ENCODE measurements around the gene RNF151.
"Not testable (repeated sequence)": the region's sequence is repeated elsewhere in the genome, so short reads cannot be mapped to it uniquely, and the experiment has no call there.

RNF151 gene, protein sequence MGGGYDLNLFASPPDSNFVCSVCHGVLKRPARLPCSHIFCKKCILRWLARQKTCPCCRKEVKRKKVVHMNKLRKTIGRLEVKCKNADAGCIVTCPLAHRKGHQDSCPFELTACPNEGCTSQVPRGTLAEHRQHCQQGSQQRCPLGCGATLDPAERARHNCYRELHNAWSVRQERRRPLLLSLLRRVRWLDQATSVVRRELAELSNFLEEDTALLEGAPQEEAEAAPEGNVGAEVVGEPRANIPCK

GRCh38 chr16:1966460-1966859, at the start of gene RNF151:
RNF151 (plus strand) TSS chr16:1966856; CDS start chr16:1966882, 26 bp downstream.
- DNase-seq, result no peak

- DNase-seq, result no peak
Measured at GRCh38 chr16:1917056-1917664, 49.5 kb upstream of the RNF151 start.

DNA sequence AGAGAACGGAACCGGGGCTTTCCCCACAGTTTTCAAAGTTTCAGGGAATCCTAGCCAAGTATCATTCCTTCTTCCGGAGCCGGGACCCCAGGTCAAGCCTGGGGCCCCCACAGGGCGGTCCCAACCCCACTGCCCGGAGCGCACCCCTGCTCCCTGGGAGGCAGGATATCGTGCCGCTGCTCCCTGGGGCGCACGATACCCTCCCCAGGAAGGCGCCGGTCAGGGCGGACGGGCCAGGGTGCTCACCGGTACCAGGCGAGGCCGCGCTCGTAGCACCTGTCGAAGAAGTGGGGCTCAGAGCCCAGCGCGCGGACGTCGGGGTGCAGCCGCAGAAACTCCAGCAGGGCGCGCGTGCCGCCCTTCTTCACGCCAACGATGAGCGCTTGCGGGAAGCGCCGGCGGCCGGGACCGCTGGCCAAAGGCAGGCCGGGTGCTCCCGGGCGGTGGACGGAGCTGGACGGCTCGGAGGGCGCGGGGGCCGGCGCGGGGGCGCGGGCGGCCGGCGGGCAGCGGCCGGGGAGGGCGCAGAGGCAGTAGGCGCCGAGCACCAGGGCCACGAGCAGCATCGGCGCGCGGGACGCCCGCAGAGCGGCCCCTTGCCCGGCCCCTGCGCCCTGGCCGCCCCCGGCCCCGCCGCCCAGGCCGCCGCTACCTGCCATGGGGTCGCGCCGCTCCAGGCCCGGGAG, 48.8 kb upstream of the RNF151 start:
- DNase-seq, result no peak

DNA sequence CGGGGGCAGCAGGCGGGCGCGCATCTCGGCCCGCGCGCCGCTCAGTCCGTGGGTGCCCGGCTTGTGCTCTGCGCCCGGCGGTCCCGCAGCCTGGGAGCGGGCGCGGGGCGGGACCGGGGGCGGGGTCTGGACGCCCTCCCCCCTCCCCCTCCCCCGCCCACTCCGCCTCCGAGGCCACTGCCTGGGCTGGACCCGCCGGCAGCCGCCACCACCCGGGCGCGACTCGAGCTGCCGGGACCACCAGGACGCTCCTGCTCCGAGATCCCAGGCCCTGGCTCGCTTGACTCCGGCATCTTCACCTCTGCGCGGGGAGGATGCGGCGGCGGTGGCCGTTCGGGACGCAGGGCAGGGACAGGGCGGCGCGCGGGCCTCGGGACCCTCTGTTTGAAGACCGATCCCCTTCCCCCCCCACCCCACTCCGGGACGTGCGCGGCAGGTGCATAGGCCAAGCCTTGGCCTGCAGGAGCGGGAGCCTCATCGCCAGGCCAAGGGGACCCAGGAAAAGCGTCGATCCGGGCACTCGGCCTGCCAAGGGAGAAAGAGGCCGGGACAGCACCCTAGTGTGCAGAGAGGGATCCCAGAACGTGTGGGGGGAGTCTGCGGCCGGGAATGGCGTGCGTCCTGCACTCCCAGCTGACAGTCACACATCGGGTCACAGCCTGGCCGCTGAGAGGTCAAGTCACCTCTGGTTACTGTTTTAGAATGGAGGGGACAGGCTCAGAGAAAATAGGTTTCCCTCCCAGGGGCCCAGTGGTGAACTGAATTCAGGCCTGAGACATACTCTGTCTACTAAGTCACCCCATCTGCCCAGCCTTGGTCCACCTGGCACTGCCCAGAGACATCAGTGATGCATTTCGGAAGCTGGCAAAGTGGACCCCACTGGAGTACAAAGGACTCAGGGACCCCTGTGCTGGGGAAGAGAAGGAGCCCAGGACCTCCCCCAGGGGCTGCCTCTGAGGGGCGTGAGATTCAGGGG, 48.0 kb upstream of the RNF151 start, which contains the start of gene HS3ST6:
HS3ST6 (minus strand) TSS at position 65 of the 976 bp plus-strand sequence. CDS start 92 bp downstream, outside the sequence.
- no peak for DNase-seq

GRCh38 chr16:1919327-1919998, 47.2 kb upstream of the RNF151 start:
- no peak for DNase-seq

GRCh38 chr16:1920122-1920521, 46.5 kb upstream of the RNF151 start:
- DNase-seq, result not testable (repeated sequence)

DNA sequence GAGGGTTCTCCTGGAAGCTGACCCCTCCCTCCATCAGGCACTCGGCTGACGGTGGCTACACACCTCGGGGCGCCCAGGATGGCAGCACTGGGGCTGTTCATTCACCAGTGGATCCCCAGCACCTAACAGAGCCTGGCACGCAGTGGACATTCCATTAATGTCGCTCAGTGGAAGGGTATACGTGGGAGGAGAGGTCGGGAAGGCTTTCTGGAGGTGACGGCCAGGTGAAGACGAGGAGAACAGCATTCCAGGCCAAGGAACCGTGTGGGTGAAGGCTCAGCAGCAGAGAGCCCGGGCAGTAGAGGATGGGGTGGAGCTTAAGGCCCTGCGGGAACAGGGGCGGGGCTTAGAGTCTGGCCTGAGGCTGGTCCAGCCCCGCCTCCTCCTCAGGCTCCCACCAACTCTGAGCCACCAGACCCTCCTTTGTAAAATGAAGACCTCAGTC, 45.9 kb upstream of the RNF151 start:
- no peak for DNase-seq

GRCh38 chr16:1922357-1922756, 44.3 kb upstream of the RNF151 start:
- DNase-seq, result no peak

DNA sequence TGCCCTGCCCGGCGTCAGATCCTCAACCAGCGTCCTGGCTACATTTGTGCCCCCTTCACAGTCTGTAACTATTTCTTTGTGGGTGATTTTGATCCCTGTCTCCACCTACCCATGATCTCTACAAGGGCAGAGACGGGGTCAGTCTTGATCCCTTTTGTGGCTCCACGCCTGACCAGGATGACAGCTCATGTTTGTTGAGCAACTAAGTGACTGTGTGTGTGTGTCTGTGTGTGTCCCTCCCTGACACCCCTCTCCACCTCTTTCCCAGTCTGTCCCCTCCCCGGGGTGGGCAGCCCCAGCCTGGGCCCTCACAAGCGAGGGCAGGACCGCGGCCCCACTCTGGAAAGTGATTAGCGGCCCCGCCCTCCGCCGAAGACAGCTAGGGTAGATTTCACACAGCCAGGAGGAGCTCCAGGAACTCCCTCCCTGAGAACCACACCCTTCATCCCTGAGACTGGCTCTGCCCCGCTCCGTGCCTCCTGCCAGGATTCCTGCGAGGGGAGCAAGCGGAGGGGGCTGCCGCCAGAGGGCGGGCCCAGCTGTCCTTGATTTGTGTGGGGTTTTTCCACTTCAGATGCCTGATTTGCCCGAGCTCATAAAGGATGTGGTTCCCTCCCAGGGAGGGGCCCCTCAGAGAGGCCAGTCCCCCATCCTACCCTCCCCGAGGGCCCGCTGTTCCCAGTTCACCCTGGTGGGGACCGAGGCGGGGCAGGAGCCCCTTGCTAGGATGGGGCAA, 43.2 kb upstream of the RNF151 start:
- no peak for DNase-seq

DNA sequence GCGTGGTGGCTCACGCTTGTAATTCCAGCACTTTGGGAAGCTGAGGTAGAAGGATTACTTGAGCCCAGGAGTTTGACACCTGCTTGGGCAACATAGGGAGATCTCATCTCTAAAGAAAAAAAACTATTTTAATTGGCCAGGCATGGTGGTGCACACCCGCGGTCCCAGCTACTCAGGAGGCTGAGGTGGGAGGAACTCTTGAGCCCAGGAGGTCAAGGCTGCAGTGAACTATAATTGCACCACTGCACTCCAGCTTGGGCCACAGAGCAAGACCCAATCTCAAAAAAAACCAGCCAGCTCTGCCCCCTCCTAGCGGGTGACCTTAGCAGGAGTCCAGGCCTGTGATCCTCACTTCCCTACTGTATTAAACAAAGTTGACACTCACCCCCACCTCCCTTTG, 42.6 kb upstream of the RNF151 start:
- no peak for DNase-seq

DNA sequence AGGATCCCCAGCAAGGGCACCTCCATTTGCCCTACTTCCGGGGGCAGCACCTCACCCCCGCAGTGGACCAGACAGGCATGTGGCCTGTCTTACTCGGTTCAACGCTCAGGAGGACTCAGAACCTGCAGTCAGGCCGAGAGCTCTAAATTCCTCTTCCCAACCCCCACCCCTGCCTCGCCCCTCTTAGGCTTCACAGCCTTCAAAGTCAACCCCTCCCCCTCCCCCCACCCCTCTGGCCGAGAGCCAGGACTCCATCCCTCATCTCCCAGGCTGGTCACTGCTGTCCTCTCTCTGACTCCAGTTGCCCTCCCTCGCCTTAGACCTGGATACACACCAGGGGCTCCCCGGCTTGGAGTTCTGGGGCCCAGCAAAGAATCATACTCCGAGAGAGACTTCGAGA, 40.4 kb upstream of the RNF151 start:
- no peak for DNase-seq

GRCh38 chr16:1929105-1929504, 37.6 kb upstream of the RNF151 start:
- DNase-seq, result no peak

- peak; percentile 95 for DNase-seq
Measured at GRCh38 chr16:1929578-1930337, 36.9 kb upstream of the RNF151 start.

GRCh38 chr16:1930338-1930720, 36.3 kb upstream of the RNF151 start:
- no peak for DNase-seq

DNA sequence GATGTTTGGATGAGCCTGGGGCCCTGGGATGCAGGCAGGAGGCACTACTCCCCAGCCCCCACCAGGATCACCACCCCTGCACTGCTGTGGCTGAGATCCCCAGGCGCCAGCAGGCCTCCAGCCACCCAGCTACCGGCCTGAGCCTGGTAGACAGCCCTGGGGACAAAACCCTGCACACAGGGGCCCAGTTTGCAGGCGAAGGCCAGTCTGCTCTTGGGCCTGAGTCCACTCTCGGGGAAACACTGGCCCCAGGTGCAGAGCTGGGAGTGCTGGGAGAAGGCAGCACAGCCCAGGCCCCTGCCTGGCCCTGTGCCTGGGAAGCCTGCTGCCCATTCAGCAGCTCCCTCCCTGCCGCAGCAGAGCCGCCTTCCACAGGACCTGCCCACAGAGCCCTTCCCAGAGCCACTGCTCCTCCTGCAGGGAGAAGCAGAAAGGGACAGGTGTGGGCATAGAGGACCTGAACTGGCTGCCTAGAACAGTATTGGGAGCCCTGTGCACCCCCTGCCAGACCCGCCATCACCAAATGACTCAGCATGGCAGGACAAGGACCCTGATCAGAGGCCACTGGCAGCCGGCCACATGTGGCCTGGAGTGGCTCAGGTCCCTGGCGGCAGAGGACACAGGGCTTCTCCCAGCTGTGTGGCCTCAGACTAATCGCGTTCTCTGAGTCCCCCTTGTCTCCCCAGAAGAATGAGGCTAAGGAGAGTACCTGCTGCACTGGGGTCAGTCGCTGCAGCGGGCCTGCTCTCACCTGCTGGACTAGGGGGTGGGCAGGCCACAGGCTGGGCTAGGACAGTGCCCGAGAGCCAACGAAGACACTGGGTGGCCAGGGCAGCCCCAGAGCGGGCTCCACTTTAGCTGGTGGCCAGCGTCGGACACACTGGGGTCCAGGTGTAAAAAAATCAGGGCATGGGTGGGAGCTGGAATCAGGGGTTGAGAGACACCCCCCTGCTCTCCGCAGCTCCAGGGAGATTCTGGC, 34.3 kb upstream of the RNF151 start:
- DNase-seq, result no peak

GRCh38 chr16:1933097-1933661, 33.5 kb upstream of the RNF151 start:
- DNase-seq, result no peak

- DNase-seq, result no peak
Measured at GRCh38 chr16:1936945-1937479, 29.6 kb upstream of the RNF151 start.

DNA sequence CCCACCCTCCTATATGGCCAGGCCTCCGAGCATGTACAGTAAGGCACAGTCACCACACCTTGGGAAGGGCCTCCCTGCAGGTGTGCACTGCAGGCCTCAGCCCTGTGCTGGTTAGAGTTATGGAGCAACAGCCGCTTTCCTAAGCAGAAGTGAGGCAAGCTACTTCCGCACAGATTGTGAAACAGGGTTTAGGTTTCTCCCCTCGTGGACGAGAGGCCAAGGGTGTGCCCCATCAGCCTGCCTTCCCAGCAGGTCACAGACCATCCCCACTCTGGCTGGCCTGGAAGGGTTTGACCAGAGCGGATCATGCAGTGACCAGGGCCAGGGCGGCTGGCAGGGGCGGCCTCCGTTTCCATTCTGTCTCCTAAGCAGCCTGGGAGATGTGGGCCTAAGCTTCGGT, 28.3 kb upstream of the RNF151 start:
- DNase-seq, result no peak

- DNase-seq, result no peak
Measured at GRCh38 chr16:1938910-1939309, 27.7 kb upstream of the RNF151 start.

All from stimulated activated CD4-positive, alpha-beta T cell treated with anti-CD3 and anti-CD28 coated beads, Interleukin-4, amount 100 ng/mL, for 1 hour (primary cell).